Urothelium cell line (cell line): ENCODE measurements around the gene UQCRFS1.

ENCODE experiments used
- DNase-seq: peaks from one replicate; pipeline ENCODE4 v3.0.0; 2011; ENCODE audit warnings: low spot score, mixed read lengths
- FAIRE-seq: peaks from 2 replicates; lab custom pipeline; 2011; peaks lifted over from hg19 to GRCh38; lab: Jason Lieb, UNC

The UQCRFS1 gene

GRCh38 chr19:29170554-29170953 is 42.4 kb downstream of the UQCRFS1 start:
- FAIRE-seq (peak; percentile 84), DNase-seq (no peak)

GRCh38 chr19:29162694-29163093 is 50.3 kb downstream of the UQCRFS1 start:
- DNase-seq (no peak), FAIRE-seq (no peak)

- DNase-seq (no peak), FAIRE-seq (no peak)
Observed at GRCh38 chr19:29155683-29156082, 57.3 kb downstream of the UQCRFS1 start.
